GM12864 (cell line): ENCODE measurements around the gene UPK1A.

Experiments
- DNase-seq: peaks from one replicate; pipeline ENCODE4 v3.0.0-alpha.2; 2011; ENCODE audit warnings: low read depth
- H3K4me3 ChIP-seq: 2 replicates; pipeline ENCODE4 v1.5.1; 2011; ENCODE audit warnings: mild to moderate bottlenecking, low read depth, low read length, control low read depth
- CTCF ChIP-seq: IDR thresholded peaks from 2 replicates; pipeline ENCODE4 v1.5.1; 2011; ENCODE audit warnings: low read depth, mild to moderate bottlenecking, moderate library complexity, low read length, control low read depth, inconsistent platforms; ENCODE audit errors: missing control alignments

Gene UPK1A

GRCh38 chr19:35637165-35637564 lies 29.2 kb upstream of the UPK1A start:
- DNase-seq = no peak
- H3K4me3 ChIP-seq = no peak overlapping the region
- no peak for TF ChIP-seq CTCF

GRCh38 chr19:35639321-35639639 lies 27.0 kb upstream of the UPK1A start:
- no peak for DNase-seq
- TF ChIP-seq CTCF = no peak
- no peak overlapping the region for H3K4me3 ChIP-seq

GRCh38 chr19:35639863-35640262 lies 26.5 kb upstream of the UPK1A start:
- no peak overlapping the region for H3K4me3 ChIP-seq
- no peak for TF ChIP-seq CTCF
- DNase-seq = no peak

GRCh38 chr19:35641515-35642151 lies 24.7 kb upstream of the UPK1A start, which contains the start of gene ETV2:
Gene ETV2, plus strand, starts transcription at chr19:35641745. Its CDS starts 716 bp downstream, at chr19:35642461.
- no peak for DNase-seq
- TF ChIP-seq CTCF = no peak
- peak within 1 kb of the TSS; percentile 31 for H3K4me3 ChIP-seq

- no peak overlapping the region; the same call in 1 of the 2 replicates for H3K4me3 ChIP-seq
- no peak for TF ChIP-seq CTCF
- DNase-seq = no peak
These were observed 24.0 kb upstream of the UPK1A start for GRCh38 chr19:35642312-35642711.

GRCh38 chr19:35642798-35643254 lies 23.5 kb upstream of the UPK1A start:
- DNase-seq = no peak
- TF ChIP-seq CTCF = no peak
- peak overlapping the region; percentile 52 for H3K4me3 ChIP-seq
